Ishikawa (cell line): ENCODE measurements around the gene SELENOP.

Experiments
- CEBPB ChIP-seq: IDR thresholded peaks from 2 replicates; pipeline ENCODE4 v1.6.1; 2012
- CREB1 ChIP-seq: IDR thresholded peaks from 2 replicates; pipeline ENCODE4 v1.6.1; 2012; ENCODE audit warnings: low read depth
- EGR1 ChIP-seq: IDR thresholded peaks from 2 replicates; pipeline ENCODE4 v1.6.1; 2012
- EP300 ChIP-seq: IDR thresholded peaks from 2 replicates; pipeline ENCODE4 v1.6.1; 2012; ENCODE audit warnings: borderline replicate concordance
- FOXM1 ChIP-seq: IDR thresholded peaks from 2 replicates; pipeline ENCODE4 v1.6.1; 2012; ENCODE audit warnings: low read depth, borderline replicate concordance
- NFIC ChIP-seq: IDR thresholded peaks from 2 replicates; pipeline ENCODE4 v1.6.1; 2012
- RAD21 ChIP-seq: IDR thresholded peaks from 2 replicates; pipeline ENCODE4 v1.6.1; 2012; ENCODE audit warnings: low read depth
- TAF1 ChIP-seq: IDR thresholded peaks from 2 replicates; pipeline ENCODE4 v1.6.1; 2012; ENCODE audit warnings: low read depth, mild to moderate bottlenecking
- TCF12 ChIP-seq: IDR thresholded peaks from 2 replicates; pipeline ENCODE4 v1.6.1; 2012; ENCODE audit warnings: low read depth
- TEAD4 ChIP-seq: IDR thresholded peaks from 2 replicates; pipeline ENCODE4 v1.6.1; 2012
- YY1 ChIP-seq: IDR thresholded peaks from 2 replicates; pipeline ENCODE4 v1.6.1; 2012; ENCODE audit warnings: low read depth
- ZBTB7A ChIP-seq: IDR thresholded peaks from 2 replicates; pipeline ENCODE4 v1.6.1; 2012; ENCODE audit warnings: low read depth
- TF ChIP-seq, protein P1 (sequence below): IDR thresholded peaks from 2 replicates; pipeline ENCODE4 v1.6.1; 2012; ENCODE audit warnings: low read depth, mild to moderate bottlenecking
- TF ChIP-seq, protein P2 (sequence below): IDR thresholded peaks from 2 replicates; pipeline ENCODE4 v1.6.1; 2012
- TF ChIP-seq, protein P3 (sequence below): IDR thresholded peaks from 2 replicates; pipeline ENCODE4 v1.6.1; 2012

SELENOP gene

GRCh38 chr5:42811591-42812446 is at the start of gene SELENOP:
Gene SELENOP (minus strand): TSS chr5:42811892. CDS start chr5:42808353, 3,539 bp downstream.
- TF ChIP-seq, protein P1, sequence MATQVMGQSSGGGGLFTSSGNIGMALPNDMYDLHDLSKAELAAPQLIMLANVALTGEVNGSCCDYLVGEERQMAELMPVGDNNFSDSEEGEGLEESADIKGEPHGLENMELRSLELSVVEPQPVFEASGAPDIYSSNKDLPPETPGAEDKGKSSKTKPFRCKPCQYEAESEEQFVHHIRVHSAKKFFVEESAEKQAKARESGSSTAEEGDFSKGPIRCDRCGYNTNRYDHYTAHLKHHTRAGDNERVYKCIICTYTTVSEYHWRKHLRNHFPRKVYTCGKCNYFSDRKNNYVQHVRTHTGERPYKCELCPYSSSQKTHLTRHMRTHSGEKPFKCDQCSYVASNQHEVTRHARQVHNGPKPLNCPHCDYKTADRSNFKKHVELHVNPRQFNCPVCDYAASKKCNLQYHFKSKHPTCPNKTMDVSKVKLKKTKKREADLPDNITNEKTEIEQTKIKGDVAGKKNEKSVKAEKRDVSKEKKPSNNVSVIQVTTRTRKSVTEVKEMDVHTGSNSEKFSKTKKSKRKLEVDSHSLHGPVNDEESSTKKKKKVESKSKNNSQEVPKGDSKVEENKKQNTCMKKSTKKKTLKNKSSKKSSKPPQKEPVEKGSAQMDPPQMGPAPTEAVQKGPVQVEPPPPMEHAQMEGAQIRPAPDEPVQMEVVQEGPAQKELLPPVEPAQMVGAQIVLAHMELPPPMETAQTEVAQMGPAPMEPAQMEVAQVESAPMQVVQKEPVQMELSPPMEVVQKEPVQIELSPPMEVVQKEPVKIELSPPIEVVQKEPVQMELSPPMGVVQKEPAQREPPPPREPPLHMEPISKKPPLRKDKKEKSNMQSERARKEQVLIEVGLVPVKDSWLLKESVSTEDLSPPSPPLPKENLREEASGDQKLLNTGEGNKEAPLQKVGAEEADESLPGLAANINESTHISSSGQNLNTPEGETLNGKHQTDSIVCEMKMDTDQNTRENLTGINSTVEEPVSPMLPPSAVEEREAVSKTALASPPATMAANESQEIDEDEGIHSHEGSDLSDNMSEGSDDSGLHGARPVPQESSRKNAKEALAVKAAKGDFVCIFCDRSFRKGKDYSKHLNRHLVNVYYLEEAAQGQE = no peak
- TF ChIP-seq CEBPB (no peak), TEAD4 (no peak), EP300 (no peak), TAF1 (no peak)
- TF ChIP-seq, protein P2, sequence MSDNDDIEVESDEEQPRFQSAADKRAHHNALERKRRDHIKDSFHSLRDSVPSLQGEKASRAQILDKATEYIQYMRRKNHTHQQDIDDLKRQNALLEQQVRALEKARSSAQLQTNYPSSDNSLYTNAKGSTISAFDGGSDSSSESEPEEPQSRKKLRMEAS = no peak

DNA sequence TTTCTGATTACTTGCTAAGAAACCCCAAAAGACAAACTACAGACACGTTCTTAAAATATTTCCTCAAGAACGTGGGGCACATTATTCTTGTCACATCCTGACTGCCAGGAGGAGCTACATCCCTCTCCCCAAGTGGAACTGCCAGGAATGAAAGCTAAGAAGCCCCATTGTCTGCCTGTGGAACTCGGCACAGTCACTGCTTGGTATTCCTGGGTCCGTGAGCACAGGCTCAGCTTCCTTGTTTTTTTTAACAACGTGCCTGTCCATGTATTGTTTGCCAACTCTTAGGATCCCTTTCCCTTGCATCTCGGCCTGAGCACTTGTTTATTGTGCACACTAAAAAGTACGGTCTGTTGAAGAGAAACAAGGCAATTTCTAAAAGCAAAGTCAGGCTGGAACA is 47.0 kb upstream of the SELENOP start:
- TF ChIP-seq CREB1 (no peak), EP300 (no peak), EGR1 (no peak), RAD21 (no peak), YY1 (no peak), NFIC (no peak), TCF12 (no peak), ZBTB7A (no peak), TEAD4 (no peak)
- TF ChIP-seq, protein P2 = no peak

DNA sequence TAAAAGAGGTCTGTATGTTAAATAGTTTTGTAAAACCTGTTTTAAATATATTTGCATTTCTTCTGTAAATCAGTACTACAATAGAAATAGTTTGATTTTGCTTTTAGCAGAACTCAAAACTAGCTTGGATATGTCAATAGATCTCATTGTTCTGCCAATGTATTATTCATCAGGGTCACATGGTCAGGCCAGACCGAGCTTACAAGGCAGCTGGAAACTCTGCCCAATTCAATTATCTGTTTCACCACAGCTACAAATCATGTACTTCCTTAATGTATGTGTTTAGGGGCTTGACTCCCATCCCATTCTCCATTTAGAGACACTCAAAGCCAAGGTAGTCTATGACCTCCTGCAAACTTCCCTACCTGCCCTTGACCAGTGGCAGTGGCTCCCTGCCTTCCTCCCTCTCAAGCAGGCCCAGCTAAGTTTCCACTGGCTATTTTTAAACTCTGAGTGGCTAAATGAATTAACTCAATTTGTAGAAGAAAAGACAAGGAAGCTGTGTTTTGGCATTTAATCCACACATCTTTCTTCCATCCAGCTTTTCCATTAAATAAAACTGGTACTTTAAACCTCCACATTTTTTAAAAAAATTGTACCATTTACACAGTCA is 46.4 kb upstream of the SELENOP start:
- TF ChIP-seq, protein P3, sequence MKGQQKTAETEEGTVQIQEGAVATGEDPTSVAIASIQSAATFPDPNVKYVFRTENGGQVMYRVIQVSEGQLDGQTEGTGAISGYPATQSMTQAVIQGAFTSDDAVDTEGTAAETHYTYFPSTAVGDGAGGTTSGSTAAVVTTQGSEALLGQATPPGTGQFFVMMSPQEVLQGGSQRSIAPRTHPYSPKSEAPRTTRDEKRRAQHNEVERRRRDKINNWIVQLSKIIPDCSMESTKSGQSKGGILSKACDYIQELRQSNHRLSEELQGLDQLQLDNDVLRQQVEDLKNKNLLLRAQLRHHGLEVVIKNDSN = 0 out of 2 replicates have a peak, but pooled peaks have one; percentile 12
- no peak for TF ChIP-seq CEBPB

- TF ChIP-seq CREB1 = no peak
- TF ChIP-seq, protein P1 = no peak
- no peak for TF ChIP-seq EGR1
- TF ChIP-seq RAD21 = no peak
- no peak for TF ChIP-seq NFIC
- no peak for TF ChIP-seq TAF1
- TF ChIP-seq, protein P2 = no peak
- no peak for TF ChIP-seq TCF12
- TF ChIP-seq YY1 = no peak
- TF ChIP-seq FOXM1 = no peak
- TF ChIP-seq, protein P3 = no peak
Measured at GRCh38 chr5:42855811-42856210, 44.1 kb upstream of the SELENOP start.

DNA sequence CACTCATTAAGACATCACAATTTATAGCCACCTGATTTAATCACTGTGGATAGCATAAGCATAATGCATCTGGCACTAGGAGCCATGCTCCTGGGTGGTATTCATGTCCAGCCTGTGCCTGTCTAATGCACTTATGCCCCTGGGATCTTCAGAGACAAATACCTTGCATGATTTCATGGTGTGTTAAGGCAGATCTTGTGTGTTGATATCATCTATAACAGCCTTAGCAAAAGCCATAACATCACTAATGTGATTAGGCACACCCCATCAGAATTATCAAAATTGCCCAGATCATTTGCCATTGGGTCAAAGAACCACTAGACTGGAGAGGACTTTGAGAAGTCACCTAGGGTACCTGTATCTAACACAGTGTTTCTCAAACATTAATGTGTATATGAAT is 43.7 kb upstream of the SELENOP start:
- TF ChIP-seq TAF1 (no peak), EP300 (no peak)

GRCh38 chr5:42854795-42855194 is 43.1 kb upstream of the SELENOP start:
- TF ChIP-seq, protein P1 = no peak
- no peak for TF ChIP-seq EGR1
- no peak for TF ChIP-seq TEAD4
- no peak for TF ChIP-seq YY1
- TF ChIP-seq CEBPB = no peak
- TF ChIP-seq, protein P2 = no peak
- no peak for TF ChIP-seq FOXM1
- no peak for TF ChIP-seq ZBTB7A
- no peak for TF ChIP-seq RAD21
- TF ChIP-seq TAF1 = no peak
